Fibroblast of skin of right quadriceps (primary cell): ENCODE measurements around the gene PARD3.
A peak's percentile ranks its signal among the peaks of the same experiment; 100 is the strongest.
"Not testable (repeated sequence)": the region's sequence is repeated elsewhere in the genome, so short reads cannot be mapped to it uniquely, and the experiment has no call there.

ENCODE experiments used
- DNase-seq: peaks from one replicate; pipeline ENCODE4 v3.0.0-alpha.2; 2013

Gene PARD3

GRCh38 chr10:34479520-34480179, 335.4 kb downstream of the PARD3 start:
- DNase-seq: no peak

GRCh38 chr10:34477249-34477648, 337.8 kb downstream of the PARD3 start:
- no peak for DNase-seq

GRCh38 chr10:34476608-34477007, 338.5 kb downstream of the PARD3 start:
- no peak for DNase-seq

DNA sequence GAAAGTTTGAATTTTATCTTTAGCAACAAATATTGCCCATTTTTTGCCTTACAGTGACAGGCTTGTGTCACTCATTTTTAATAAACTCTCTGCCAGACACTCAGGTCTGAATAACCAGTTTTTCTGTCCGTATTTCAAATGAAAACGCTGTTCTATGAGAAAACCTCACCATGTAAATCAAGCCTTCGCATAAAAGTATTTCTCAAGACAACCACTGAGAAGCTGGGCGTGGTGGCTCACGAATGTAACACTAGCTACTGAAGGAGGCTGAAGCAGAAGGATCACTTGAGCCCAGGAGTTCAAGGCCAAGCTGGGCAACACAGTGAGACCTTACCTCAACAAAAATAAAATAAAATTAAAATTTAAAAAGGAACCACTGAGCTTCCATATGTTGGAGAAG, 339.3 kb downstream of the PARD3 start:
- no peak for DNase-seq

- peak; percentile 12 for DNase-seq
Observed at GRCh38 chr10:34475274-34475646, 339.8 kb downstream of the PARD3 start.

DNA sequence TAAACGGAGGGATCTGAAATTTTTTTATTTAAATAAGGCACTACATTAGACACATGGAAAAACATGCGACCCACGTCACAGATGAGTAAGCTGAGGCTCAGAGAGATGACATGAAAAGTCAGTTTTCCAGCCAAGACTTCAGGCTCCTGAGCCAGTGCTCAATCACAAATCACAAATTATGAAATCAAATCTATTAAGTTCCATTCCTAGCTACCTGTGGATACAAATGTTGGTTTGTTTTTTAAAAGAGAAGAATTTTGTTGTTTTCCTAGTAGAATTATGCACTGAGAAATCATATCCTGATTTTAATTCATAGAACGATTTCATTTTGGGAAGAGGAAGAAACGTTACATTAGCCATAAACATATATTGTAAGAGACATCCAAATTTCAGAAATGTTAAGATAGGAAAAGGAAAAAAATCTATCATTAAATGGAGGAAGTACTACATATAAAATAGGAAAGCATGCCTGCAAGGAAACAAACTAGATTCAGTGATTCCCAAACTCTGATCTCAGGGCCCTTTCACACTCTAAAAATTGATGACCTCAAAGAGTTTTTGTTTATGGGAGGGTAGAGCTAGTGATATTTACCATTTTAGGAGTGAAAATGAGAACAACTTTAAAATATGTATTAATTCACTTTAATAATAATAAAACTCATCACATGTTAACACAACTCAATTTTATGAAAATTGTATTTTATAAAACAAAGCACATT, 340.4 kb downstream of the PARD3 start:
- no peak for DNase-seq

DNA sequence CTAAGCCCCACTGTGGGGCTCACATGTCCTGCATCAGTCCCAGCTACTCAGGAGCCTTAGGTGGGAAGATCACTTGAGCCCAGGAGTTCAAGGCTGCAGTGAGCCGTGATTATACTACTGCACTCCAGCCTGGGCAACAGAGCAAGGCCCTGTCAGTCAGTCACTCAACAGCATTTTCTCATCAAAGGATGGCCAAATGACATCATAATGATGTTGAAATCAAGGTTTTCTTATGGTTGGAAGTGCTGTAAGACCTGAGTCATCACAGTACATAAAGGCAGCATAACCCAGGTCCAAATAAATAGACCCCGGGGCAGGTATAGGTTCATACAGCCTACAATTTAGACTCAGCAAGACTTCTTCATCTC, 341.1 kb downstream of the PARD3 start:
- peak; percentile 43 for DNase-seq

- no peak for DNase-seq
Observed at GRCh38 chr10:34473174-34474008, 341.7 kb downstream of the PARD3 start.

- DNase-seq: no peak
Observed at GRCh38 chr10:34470307-34470706, 344.8 kb downstream of the PARD3 start.

DNA sequence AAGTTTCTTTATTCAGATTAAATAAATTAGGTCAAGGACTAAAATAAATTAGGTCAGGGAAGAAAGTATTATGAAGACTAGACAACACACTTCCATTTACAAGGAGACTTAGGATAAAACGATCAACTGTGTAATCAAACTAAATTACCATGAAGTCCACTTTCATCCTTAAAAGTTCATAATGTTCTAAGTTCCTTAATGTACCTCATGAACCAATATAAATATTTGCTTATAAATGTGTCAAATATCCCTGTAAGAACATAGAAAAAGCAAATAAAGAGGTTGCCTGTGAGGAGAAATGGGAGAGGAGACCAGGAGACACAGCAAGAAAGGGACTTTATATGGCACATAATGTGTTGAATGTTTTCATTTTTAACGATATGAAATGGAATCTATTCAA, 345.6 kb downstream of the PARD3 start:
- no peak for DNase-seq

- DNase-seq: no peak
Observed at GRCh38 chr10:34467902-34468301, 347.2 kb downstream of the PARD3 start.

DNA sequence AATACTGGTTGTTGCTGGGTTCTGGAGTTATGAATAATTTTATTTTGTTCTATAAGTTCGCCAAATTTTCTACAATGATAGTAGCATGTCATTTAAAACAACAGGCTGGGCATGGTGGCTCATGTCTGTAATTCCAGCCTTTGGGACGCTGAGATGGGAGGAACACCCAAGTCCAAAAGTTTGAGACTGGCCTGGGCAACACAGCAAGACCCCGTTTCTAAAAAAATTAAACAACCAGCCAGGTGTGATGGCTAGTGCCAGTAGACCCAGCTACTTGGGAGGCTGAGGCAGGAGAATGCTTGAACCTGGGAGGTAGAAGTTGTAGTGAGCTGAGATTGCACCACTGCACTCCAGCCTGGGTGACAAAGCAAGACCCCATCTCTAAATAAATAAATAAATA, 347.7 kb downstream of the PARD3 start:
- no peak for DNase-seq

DNA sequence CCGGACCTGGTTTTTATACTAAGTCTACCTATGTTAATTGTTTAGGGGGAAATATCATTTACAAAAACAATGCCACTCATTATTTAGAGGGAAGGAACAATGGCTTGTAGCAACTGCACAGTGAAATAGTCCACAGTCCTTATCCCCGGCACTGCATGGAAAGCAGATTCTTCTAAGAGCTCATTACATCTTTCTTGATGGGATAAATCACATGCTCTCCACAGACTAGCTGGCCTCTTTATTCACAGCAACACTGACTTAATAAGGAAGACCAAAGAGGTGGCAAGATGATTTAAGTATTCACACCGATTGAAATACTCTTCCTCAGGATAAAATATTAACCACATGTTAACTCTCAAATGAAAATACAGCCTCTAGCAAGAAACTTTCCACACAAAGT, 349.4 kb downstream of the PARD3 start:
- no peak for DNase-seq

GRCh38 chr10:34464591-34464990, 350.5 kb downstream of the PARD3 start:
- DNase-seq: no peak

DNA sequence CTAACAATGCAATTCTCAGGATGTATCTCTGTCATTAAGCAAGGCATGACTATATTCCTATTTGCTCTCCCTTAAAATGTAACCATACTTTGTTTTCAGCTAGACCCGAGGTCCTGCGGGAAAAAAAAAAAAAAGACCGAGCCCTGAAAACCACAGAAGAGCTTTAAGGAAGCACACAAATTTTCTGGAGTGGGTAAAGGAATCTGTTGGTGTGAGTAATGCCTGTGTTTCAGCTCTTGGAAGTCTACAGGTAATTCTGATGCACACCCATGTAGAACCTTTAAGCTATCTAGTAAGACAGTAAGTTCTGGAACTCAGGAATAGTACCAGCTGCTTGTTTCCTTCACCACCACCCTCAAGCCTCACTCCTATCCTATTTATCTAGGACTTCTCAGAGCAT, 351.1 kb downstream of the PARD3 start:
- no peak for DNase-seq

DNA sequence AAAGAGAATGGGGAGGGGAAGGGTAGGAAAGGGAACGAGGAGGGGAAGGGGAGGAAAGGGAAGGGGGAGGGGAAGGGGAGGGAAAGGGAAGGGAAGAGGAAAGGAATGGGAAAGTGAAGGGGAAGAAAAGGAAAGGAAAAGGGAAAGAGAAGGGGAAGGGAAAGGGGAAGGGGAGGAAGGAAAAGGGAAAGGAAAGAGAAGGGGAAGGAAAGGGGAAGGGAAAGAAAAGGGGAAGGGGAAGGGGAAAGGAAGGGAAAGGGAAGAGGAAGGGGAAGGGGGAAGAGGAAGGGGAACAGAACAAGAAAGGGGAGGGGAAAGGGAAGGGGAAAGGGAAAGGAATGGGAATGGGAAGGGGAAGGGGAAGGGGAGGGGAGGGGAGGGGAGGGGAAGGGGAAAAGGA, 352.1 kb downstream of the PARD3 start:
- no peak for DNase-seq

DNA sequence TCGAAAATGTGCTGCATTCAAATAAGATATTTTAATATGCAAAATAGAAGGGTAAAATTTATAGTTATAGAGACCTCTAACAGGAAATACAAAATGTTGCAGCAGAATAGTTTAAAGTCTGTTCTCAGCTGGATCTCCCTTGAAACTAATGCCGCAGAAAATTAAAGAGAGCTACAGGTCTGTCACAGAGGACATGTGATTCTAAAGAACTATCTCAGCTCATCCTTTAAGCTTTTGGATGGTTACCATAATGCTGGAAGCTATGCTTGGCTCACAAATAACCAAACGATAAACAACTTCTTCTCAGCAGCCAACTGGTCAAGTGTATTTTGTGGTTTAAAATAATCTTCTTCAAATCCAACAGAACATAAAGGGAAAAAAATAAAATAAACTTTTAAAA, 353.0 kb downstream of the PARD3 start:
- no peak for DNase-seq

DNA sequence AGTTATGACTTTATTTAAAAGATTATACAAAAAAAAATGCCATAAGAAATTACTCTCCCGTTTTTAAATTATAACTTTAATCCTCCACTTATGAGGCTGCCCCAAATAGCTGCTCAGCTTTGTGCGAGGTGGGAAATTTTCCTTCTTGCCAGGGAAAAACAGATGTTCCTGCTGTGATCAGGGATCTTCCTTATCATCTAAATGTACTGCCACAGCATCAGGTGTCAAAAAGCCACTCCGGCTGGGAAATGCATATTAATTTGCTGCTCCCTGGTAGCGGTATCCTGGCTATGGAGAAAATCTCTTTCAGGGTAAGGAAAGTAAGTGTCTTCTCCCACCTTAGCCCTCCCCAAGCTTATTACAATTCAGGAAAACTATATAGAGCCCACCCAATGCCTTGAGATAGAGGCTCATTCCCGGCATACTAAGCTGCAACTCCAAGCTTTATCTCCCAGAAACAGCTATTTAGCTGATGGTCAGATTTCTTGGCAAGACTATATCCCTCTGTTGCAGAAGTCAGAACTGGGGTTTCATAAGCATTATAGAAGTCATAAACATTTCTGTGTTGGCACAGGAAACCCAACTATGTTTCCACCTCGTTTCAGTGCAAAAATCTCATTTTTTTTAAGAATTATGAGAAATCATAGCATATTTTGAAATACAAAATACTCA, 360.4 kb downstream of the PARD3 start:
- no peak for DNase-seq

- no peak for DNase-seq
Observed at GRCh38 chr10:34449836-34450235, 365.3 kb downstream of the PARD3 start.

GRCh38 chr10:34446049-34446448, 369.0 kb downstream of the PARD3 start:
- no peak for DNase-seq

DNA sequence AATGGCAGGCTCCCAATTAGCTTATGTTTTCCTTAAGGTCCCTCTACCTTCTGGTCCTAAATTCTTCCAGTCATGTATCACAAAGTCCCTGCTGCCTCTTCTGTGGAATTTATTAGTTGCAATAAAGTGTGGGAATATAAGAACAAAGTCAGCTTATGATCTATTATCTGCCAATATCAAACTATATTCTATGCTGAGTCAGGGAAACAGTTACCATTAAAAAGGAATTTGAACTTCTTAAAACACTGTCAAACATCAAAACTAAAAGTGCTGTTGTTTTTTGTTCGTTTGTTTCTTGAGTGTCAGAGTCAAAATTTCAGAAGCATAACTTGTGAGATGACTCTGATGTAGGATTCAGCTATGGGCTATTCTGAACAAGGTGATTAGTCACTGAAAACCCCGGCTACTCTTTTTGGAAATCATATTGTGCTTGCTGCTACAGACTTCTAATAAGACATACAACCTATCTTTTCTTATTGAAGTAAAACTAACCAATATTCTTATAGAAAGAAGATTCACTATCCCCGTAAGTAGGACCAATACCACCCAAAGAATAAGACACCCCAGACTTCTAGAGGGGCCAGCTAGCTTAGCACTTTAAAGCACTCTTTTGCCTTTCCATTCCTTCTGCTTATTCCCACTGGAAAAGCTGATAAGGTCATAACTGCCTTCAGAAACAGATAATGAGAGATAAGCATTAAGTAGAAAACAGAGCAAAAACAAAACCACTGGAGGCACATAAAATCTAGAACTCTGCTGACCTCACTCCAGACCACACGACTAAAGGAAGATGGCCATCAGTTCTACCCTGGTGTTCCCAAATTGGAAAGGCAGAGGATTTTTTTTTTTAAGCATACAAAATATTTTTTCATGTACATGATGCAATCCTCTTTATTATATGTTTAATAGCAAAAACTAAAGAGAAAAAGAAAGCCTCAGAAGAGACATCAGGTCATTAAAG, 370.6 kb downstream of the PARD3 start:
- no peak for DNase-seq

DNA sequence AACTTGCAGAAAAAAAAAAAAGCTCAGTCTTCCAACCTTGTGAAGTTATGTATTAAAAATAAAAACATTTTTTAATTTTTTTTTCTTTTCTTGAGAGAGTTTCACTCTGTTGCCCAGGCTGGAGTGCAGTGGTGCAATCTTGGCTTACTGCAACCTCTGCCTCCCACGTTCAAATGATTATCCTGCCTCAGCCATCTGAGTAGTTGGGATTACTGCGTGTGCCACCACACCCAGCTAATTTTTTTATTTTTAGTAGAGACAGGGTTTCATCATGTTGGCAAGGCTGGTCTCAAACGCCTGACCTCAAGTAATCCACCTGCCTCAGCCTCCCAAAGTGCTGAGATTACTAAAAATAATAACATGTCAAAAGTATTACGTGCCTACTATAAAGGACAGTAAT, 375.7 kb downstream of the PARD3 start:
- not testable (repeated sequence) for DNase-seq
